ENCODE measurements around the gene GRN.

The GRN gene

GRCh38 chr17:44314031-44314430, 31.1 kb upstream of the GRN start:
- ChIA-PET POLR2A (interaction anchor here (1.5 kb wide), 1 partner anchor 13 kb away, joined by 5 read pairs; no protein-coding TSS in a partner anchor), CTCF (interaction anchor here (0.6 kb wide), 1 partner anchor 198 kb away, joined by 3 read pairs; no protein-coding TSS in a partner anchor)

GRCh38 chr17:44314524-44314868, 30.6 kb upstream of the GRN start:
- POLR2A ChIA-PET: interaction anchor here (1.5 kb wide), 1 partner anchor 13 kb away, joined by 5 read pairs; no protein-coding TSS in a partner anchor
- TF ChIP-seq HDGF (IDR thresholded peaks at IDR 0.05; ENCODE audit: borderline replicate concordance): no peak
- TF ChIP-seq PKNOX1 (IDR thresholded peaks at IDR 0.05): no peak
- no peak for TF ChIP-seq L3MBTL2 (conservative IDR thresholded peaks at IDR 0.05)
- no peak for TF ChIP-seq NFRKB (IDR thresholded peaks at IDR 0.05)
- TF ChIP-seq FOXA1 (IDR thresholded peaks at IDR 0.05): no peak
- no peak for TF ChIP-seq FOXK2 (IDR thresholded peaks at IDR 0.05)
- TF ChIP-seq ZNF384 (IDR thresholded peaks at IDR 0.05): no peak
- TF ChIP-seq ELF4 (IDR thresholded peaks at IDR 0.05): no peak
- TF ChIP-seq SP1 (IDR thresholded peaks at IDR 0.05): no peak
- no peak for TF ChIP-seq BHLHE40 (IDR thresholded peaks at IDR 0.05; ENCODE audit: borderline replicate concordance)
- TF ChIP-seq TARDBP (IDR thresholded peaks at IDR 0.05): no peak
- no peak for TF ChIP-seq CTBP1 (IDR thresholded peaks at IDR 0.05; ENCODE audit: borderline replicate concordance)
- no peak for TF ChIP-seq LEF1 (IDR thresholded peaks at IDR 0.05; ENCODE audit: borderline replicate concordance)
- no peak for TF ChIP-seq SUZ12 (IDR thresholded peaks at IDR 0.05)
- TF ChIP-seq ARNT (IDR thresholded peaks at IDR 0.05): no peak
- no peak for DNase-seq (ENCODE audit: extremely low spot score)
- CTCF ChIA-PET: interaction anchor here (0.6 kb wide), 1 partner anchor 198 kb away, joined by 3 read pairs; no protein-coding TSS in a partner anchor

More at GRCh38 chr17:44314031-44314430, 31.1 kb upstream of the GRN start:
- TF ChIP-seq SUZ12 (IDR thresholded peaks at IDR 0.05) (no peak), CTBP1 (IDR thresholded peaks at IDR 0.05; ENCODE audit: borderline replicate concordance) (no peak), HDGF (IDR thresholded peaks at IDR 0.05; ENCODE audit: borderline replicate concordance) (no peak), LEF1 (IDR thresholded peaks at IDR 0.05; ENCODE audit: borderline replicate concordance) (no peak), FOXM1 (IDR thresholded peaks at IDR 0.05; ENCODE audit: borderline replicate concordance) (no peak), BHLHE40 (IDR thresholded peaks at IDR 0.05; ENCODE audit: borderline replicate concordance) (no peak), NFRKB (IDR thresholded peaks at IDR 0.05) (no peak), PKNOX1 (IDR thresholded peaks at IDR 0.05) (no peak), TARDBP (IDR thresholded peaks at IDR 0.05) (no peak), L3MBTL2 (conservative IDR thresholded peaks at IDR 0.05) (no peak), FOXA1 (IDR thresholded peaks at IDR 0.05) (no peak), ARNT (IDR thresholded peaks at IDR 0.05) (no peak), SP1 (IDR thresholded peaks at IDR 0.05) (no peak), ZNF384 (IDR thresholded peaks at IDR 0.05) (no peak)
- DNase-seq (ENCODE audit: extremely low spot score): no peak

- ChIA-PET POLR2A (interaction anchor here (0.9 to 1.5 kb wide), 2 partner anchors 12 to 30 kb away, joined by 3 to 5 read pairs; no protein-coding TSS in a partner anchor), CTCF (interaction anchor here (0.6 kb wide), 1 partner anchor 630 kb away, joined by 6 read pairs; no protein-coding TSS in a partner anchor)
- DNase-seq (ENCODE audit: extremely low spot score): peak; percentile 71
- TF ChIP-seq ARNT (IDR thresholded peaks at IDR 0.05) (no peak), NFRKB (IDR thresholded peaks at IDR 0.05) (no peak), L3MBTL2 (conservative IDR thresholded peaks at IDR 0.05) (no peak), BHLHE40 (IDR thresholded peaks at IDR 0.05; ENCODE audit: borderline replicate concordance) (no peak), FOXM1 (IDR thresholded peaks at IDR 0.05; ENCODE audit: borderline replicate concordance) (no peak), SUZ12 (IDR thresholded peaks at IDR 0.05) (no peak), HDGF (IDR thresholded peaks at IDR 0.05; ENCODE audit: borderline replicate concordance) (no peak)
Measured at GRCh38 chr17:44314869-44315661, 30.0 kb upstream of the GRN start.

GRCh38 chr17:44315760-44316731, 29.1 kb upstream of the GRN start:
- no peak for TF ChIP-seq HDGF (IDR thresholded peaks at IDR 0.05; ENCODE audit: borderline replicate concordance)
- ChIA-PET POLR2A (interaction anchor here (0.9 to 1.5 kb wide), 3 partner anchors 11 to 98 kb away, joined by 3 to 5 read pairs (median 4); no protein-coding TSS in a partner anchor), CTCF (interaction anchor here (0.8 to 1.2 kb wide), 2 partner anchors 30 to 106 kb away, joined by 3 to 4 read pairs; no protein-coding TSS in a partner anchor)
- DNase-seq (ENCODE audit: extremely low spot score): no peak

- ChIA-PET POLR2A (interaction anchor here (0.8 to 2.3 kb wide), 2 partner anchors 9 to 96 kb away, joined by 3 to 5 read pairs; no protein-coding TSS in a partner anchor), CTCF (interaction anchor here (1.2 kb wide), 1 partner anchor 28 kb away, joined by 3 read pairs; no protein-coding TSS in a partner anchor)
- TF ChIP-seq PKNOX1 (IDR thresholded peaks at IDR 0.05): no peak
- no peak for DNase-seq (ENCODE audit: extremely low spot score)
Measured at GRCh38 chr17:44317545-44317944, 27.6 kb upstream of the GRN start.

All from HEK293T (cell line).